Measurements from ENCODE around the gene ALCAM. TPM values are rescaled to one million over a fixed set of nuclear protein-coding genes. Genes with fewer than 3 reads are reported as not detected.

The ALCAM gene
- total RNA-seq, 1 experiment from 2014 or later: 36.8 TPM

- Histone ChIP-seq H3K4me3 (ENCODE audit: low read depth, low read length, poor library complexity, severe bottlenecking) (no peak overlapping the region), H3K36me3 (ENCODE audit: insufficient read depth, low read length, poor library complexity, severe bottlenecking) (no peaks in the 10 kb centered on the region), H3K4me1 (ENCODE audit: insufficient read depth, low read length, poor library complexity, severe bottlenecking) (no peaks in the 10 kb centered on the region), H3K27ac (ENCODE audit: low read depth, low read length, poor library complexity, severe bottlenecking) (no peak overlapping the region), H3K27me3 (replicated peaks; ENCODE audit: insufficient read depth, low read depth, low read length, poor library complexity) (no peaks in the 10 kb centered on the region), H3K9me3 (ENCODE audit: low read depth, low read length, poor library complexity, severe bottlenecking) (no peaks in the 10 kb centered on the region)
- no peak for DNase-seq (ENCODE audit: low spot score)
- TF ChIP-seq CTCF (conservative IDR thresholded peaks at IDR 0.05; ENCODE audit: low read depth, low read length) (no peak), EZH2 (IDR thresholded peaks at IDR 0.05; ENCODE audit: borderline replicate concordance, low read depth, low read length, poor library complexity, severe bottlenecking) (no peak)
- no TSS peak for BruUV-seq (replicated peaks)
- ChIA-PET CTCF (no interaction called here), POLR2A (ENCODE audit: low non-redundant PET) (no interaction called here)
- intact Hi-C loops (cut with micrococcal nuclease; ENCODE audit: unreplicated experiment): no loop called here
These were observed 18.9 kb upstream of the ALCAM start for GRCh38 chr3:105347625-105348302.

GRCh38 chr3:105348307-105348706 is 18.4 kb upstream of the ALCAM start:
- POLR2A ChIA-PET (ENCODE audit: low non-redundant PET): no interaction called here
- Histone ChIP-seq H3K27ac (ENCODE audit: low read depth, low read length, poor library complexity, severe bottlenecking) (no peak overlapping the region), H3K36me3 (ENCODE audit: insufficient read depth, low read length, poor library complexity, severe bottlenecking) (no peaks in the 10 kb centered on the region), H3K27me3 (replicated peaks; ENCODE audit: insufficient read depth, low read depth, low read length, poor library complexity) (no peaks in the 10 kb centered on the region), H3K9me3 (ENCODE audit: low read depth, low read length, poor library complexity, severe bottlenecking) (no peaks in the 10 kb centered on the region), H3K4me1 (ENCODE audit: insufficient read depth, low read length, poor library complexity, severe bottlenecking) (no peaks in the 10 kb centered on the region), H3K4me3 (ENCODE audit: low read depth, low read length, poor library complexity, severe bottlenecking) (no peak overlapping the region)
- intact Hi-C loops (cut with micrococcal nuclease; ENCODE audit: unreplicated experiment): no loop called here
- no peak for DNase-seq (ENCODE audit: low spot score)
- CTCF ChIA-PET: no interaction called here
- BruUV-seq (replicated peaks): no TSS peak
- TF ChIP-seq EZH2 (IDR thresholded peaks at IDR 0.05; ENCODE audit: borderline replicate concordance, low read depth, low read length, poor library complexity, severe bottlenecking): no peak

- CTCF ChIA-PET: no interaction called here
These were observed 16.9 kb upstream of the ALCAM start for GRCh38 chr3:105349684-105350387.

More at GRCh38 chr3:105349684-105350387, 16.9 kb upstream of the ALCAM start:
- no peaks in the 10 kb centered on the region for H3K9me3 ChIP-seq (ENCODE audit: low read depth, low read length, poor library complexity, severe bottlenecking)
- no peaks in the 10 kb centered on the region for H3K27me3 ChIP-seq (replicated peaks; ENCODE audit: insufficient read depth, low read depth, low read length, poor library complexity)
- POLR2A ChIA-PET (ENCODE audit: low non-redundant PET): no interaction called here
- BruUV-seq (replicated peaks): no TSS peak
- no peaks in the 10 kb centered on the region for H3K36me3 ChIP-seq (ENCODE audit: insufficient read depth, low read length, poor library complexity, severe bottlenecking)
- DNase-seq (ENCODE audit: low spot score): no peak
- TF ChIP-seq EZH2 (IDR thresholded peaks at IDR 0.05; ENCODE audit: borderline replicate concordance, low read depth, low read length, poor library complexity, severe bottlenecking) (no peak), CTCF (conservative IDR thresholded peaks at IDR 0.05; ENCODE audit: low read depth, low read length) (no peak)
- no peak overlapping the region for H3K4me3 ChIP-seq (ENCODE audit: low read depth, low read length, poor library complexity, severe bottlenecking)
- H3K4me1 ChIP-seq (ENCODE audit: insufficient read depth, low read length, poor library complexity, severe bottlenecking): peaks cover 2% of the 10 kb centered on the region
- intact Hi-C loops (cut with micrococcal nuclease; ENCODE audit: unreplicated experiment): no loop called here
- H3K27ac ChIP-seq (ENCODE audit: low read depth, low read length, poor library complexity, severe bottlenecking): no peak overlapping the region
